Suprapubic skin (tissue), 3 donors: ENCODE measurements around the gene LYL1.

ENCODE experiments used
- EP300 ChIP-seq: sonication (generic); formaldehyde crosslinking; IDR thresholded peaks from one replicate; pipeline ENCODE4 v1.6.1; 2017; ENCODE audit warnings: antibody characterized with exemption
- POLR2A ChIP-seq, 2 donors: fragments of 450-650 bp; IDR thresholded peaks; one replicate each; pipeline ENCODE4 v1.6.1; 2017; ENCODE audit warnings: antibody characterized with exemption in 2 of 2, mild to moderate bottlenecking in 2 of 2, moderate library complexity in 2 of 2
- TF ChIP-seq, protein P1 (sequence below), 2 donors: fragments of 200-600 bp in 1 of 2; fragments of 450-650 bp in 1 of 2; sonication (generic) in 1 of 2; IDR thresholded peaks; one replicate each; pipeline ENCODE4 v1.5.1; 2016 to 2019; ENCODE audit warnings: antibody characterized with exemption in 2 of 2, mild to moderate bottlenecking in 1 of 2, moderate library complexity in 1 of 2

DNA sequence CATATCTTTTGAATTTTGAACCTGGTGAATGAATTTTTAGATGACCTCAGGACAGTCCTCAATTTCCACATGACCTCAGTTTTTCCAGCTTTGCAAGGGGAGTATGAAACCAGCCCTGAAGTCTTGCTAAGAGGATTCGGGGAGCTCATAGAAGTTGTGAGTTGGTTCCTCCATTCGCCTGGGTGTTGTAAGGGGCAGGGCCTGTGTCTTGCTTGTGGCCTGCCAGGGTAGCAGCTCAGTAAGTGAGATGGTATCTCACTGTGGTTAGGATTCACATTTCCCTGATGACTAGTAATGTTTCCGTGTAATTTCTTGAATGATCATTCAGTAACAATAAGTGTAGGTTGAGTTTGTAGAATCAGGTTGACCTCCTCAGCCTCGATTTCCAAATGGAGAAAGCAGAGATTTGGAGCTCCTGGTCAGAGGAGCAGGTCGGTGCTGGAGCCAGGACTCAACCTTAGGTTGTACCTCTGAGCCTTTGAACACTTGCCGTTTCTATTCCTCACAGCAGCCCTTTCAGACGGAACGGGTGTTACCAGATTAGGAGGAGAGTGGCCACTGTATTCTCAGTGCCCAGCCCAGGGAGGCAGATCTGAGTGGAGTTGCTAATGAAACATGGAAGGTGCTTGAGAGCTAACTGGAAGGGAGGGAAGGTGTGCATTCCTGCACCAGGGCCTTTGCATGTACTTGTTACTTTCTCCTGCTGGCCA is 30.0 kb upstream of the LYL1 start:
- TF ChIP-seq, protein P1, sequence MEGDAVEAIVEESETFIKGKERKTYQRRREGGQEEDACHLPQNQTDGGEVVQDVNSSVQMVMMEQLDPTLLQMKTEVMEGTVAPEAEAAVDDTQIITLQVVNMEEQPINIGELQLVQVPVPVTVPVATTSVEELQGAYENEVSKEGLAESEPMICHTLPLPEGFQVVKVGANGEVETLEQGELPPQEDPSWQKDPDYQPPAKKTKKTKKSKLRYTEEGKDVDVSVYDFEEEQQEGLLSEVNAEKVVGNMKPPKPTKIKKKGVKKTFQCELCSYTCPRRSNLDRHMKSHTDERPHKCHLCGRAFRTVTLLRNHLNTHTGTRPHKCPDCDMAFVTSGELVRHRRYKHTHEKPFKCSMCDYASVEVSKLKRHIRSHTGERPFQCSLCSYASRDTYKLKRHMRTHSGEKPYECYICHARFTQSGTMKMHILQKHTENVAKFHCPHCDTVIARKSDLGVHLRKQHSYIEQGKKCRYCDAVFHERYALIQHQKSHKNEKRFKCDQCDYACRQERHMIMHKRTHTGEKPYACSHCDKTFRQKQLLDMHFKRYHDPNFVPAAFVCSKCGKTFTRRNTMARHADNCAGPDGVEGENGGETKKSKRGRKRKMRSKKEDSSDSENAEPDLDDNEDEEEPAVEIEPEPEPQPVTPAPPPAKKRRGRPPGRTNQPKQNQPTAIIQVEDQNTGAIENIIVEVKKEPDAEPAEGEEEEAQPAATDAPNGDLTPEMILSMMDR (IDR thresholded peaks at IDR 0.05), result no peak
- no peak for TF ChIP-seq EP300
- TF ChIP-seq POLR2A (IDR thresholded peaks at IDR 0.05), result no peak
